ENCODE measurements around the gene GRIA3.

Gene GRIA3

GRCh38 chrX:123169247-123169901 lies 14.7 kb upstream of the GRIA3 start:
- H3K36me3 ChIP-seq, result no peaks in the 10 kb centered on the region
- H4K20me1 ChIP-seq, result no peaks in the 10 kb centered on the region
- H3K9ac ChIP-seq, result no peak overlapping the region
- no peak overlapping the region for H3K27ac ChIP-seq
- H3K4me2 ChIP-seq, result no peak overlapping the region
- H3K4me1 ChIP-seq, result peaks cover 0 to under 1% (median 0%) of the 10 kb centered on the region in 10 experiments; a peak in 1 of 20 replicates
- H3K4me3 ChIP-seq, result no peak overlapping the region
- H3K9me3 ChIP-seq (replicated peaks in 1 of 11), result peaks cover 0 to 4% (median 0%) of the 10 kb centered on the region in 11 experiments; a peak in 1 of 22 replicates
- peaks cover 84 to 100% (median 98%) of the 10 kb centered on the region in 11 experiments for H3K27me3 ChIP-seq
- no peak for TF ChIP-seq Cebpa-rat (IDR thresholded peaks at IDR 0.05)

GRCh38 chrX:123170546-123170945 lies 13.5 kb upstream of the GRIA3 start:
- Histone ChIP-seq H3K27me3 (peaks cover 83 to 100% (median 98%) of the 10 kb centered on the region in 11 experiments), H3K36me3 (no peaks in the 10 kb centered on the region), H3K4me2 (no peak overlapping the region), H3K4me1 (peaks cover 0 to 12% (median 8%) of the 10 kb centered on the region in 10 experiments; a peak in 16 of 20 replicates), H3K9me3 (replicated peaks in 1 of 11) (peaks cover 0 to 1% (median 0%) of the 10 kb centered on the region in 11 experiments; a peak in 1 of 22 replicates), H3K9ac (no peak overlapping the region), H3K27ac (no peak overlapping the region), H4K20me1 (no peaks in the 10 kb centered on the region), H3K4me3 (no peak overlapping the region)
- no peak for TF ChIP-seq Cebpa-rat (IDR thresholded peaks at IDR 0.05)

DNA sequence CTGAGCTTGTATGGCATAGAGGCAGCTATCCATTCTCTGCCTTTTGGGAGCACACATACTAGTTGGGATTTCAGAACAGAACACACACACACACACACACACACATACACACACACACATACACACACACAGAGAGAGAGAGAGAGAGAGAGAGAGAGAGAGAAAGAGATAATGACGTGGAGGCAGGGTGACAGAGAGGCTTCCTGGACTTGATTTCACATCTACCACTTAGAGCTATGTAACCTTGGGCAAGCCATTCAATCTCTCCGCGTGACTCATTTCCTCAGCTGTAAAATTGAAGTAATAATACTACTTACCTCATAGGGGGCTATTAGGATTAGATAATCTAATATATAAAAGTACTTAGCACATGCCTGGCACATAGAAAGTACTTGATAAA lies 12.3 kb upstream of the GRIA3 start:
- no peak overlapping the region for H3K9ac ChIP-seq
- no peak overlapping the region for H3K4me3 ChIP-seq
- H3K27ac ChIP-seq, result no peak overlapping the region
- H3K4me2 ChIP-seq, result no peak overlapping the region
- peaks cover 0 to 14% (median 8%) of the 10 kb centered on the region in 10 experiments; a peak in 16 of 20 replicates for H3K4me1 ChIP-seq
- H4K20me1 ChIP-seq, result no peaks in the 10 kb centered on the region
- no peaks in the 10 kb centered on the region for H3K9me3 ChIP-seq (replicated peaks in 1 of 11)
- H3K27me3 ChIP-seq, result peaks cover 83 to 100% (median 97%) of the 10 kb centered on the region in 11 experiments
- TF ChIP-seq Cebpa-rat (IDR thresholded peaks at IDR 0.05), result no peak
- no peaks in the 10 kb centered on the region for H3K36me3 ChIP-seq

- Histone ChIP-seq H4K20me1 (no peaks in the 10 kb centered on the region), H3K4me2 (no peak overlapping the region), H3K27ac (no peak overlapping the region), H3K4me1 (peaks cover 0 to 14% (median 8%) of the 10 kb centered on the region in 10 experiments; a peak in 16 of 20 replicates), H3K9ac (no peak overlapping the region), H3K27me3 (peaks cover 80 to 100% (median 97%) of the 10 kb centered on the region in 11 experiments), H3K4me3 (no peak overlapping the region), H3K9me3 (replicated peaks in 1 of 11) (peaks cover 0 to 5% (median 0%) of the 10 kb centered on the region in 11 experiments; a peak in 2 of 22 replicates), H3K36me3 (no peaks in the 10 kb centered on the region)
- TF ChIP-seq Cebpa-rat (IDR thresholded peaks at IDR 0.05), result no peak
Measured at GRCh38 chrX:123172869-123173268, 11.2 kb upstream of the GRIA3 start.

- Histone ChIP-seq H3K4me1 (peaks cover 0 to 14% (median 8%) of the 10 kb centered on the region in 10 experiments; a peak in 16 of 20 replicates), H3K4me3 (no peak overlapping the region), H3K27ac (no peak overlapping the region), H3K9ac (no peak overlapping the region), H4K20me1 (no peaks in the 10 kb centered on the region), H3K27me3 (peaks cover 70 to 100% (median 97%) of the 10 kb centered on the region in 11 experiments), H3K9me3 (replicated peaks in 1 of 11) (peaks cover 0 to 6% (median 0%) of the 10 kb centered on the region in 11 experiments; a peak in 2 of 22 replicates), H3K4me2 (no peak overlapping the region), H3K36me3 (no peaks in the 10 kb centered on the region)
- TF ChIP-seq Cebpa-rat (IDR thresholded peaks at IDR 0.05), result no peak
Measured at GRCh38 chrX:123173833-123174232, 10.2 kb upstream of the GRIA3 start.

DNA sequence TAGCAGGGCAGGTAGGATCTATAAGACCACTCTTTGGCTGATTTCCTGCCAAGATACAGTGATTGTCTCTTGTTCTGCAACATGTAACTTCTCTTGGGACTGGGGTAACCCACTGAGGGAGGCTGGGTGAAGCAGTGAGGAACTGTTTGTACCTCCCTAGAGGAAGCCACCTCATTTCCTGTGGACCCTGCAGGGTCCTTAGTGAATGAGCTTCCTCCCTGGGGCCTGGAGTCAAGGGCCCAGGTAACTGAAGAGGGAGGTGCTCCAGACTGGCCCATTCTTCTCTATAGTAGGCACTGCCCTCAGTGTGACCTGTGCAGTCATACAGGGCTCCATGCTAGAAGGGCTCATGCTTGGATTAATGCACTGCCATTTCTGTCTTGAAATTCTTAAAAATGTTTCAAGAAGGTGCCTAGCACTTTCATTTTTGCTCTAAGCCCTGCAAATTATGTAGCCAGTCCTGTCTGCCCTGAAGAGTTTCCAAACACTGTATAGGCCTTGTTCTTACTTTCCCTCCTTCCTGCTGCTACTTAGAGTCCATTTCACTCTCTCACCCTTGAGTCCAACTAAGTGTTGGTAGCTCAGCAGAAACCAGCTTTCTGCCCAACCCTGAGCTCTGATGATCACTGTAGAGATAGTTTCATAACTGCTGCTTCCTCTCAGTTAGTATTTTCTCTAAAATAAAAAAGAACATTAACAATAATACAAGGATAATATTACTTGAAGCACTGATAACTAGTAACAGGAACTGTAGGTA lies 8.5 kb upstream of the GRIA3 start:
- no peak overlapping the region for H3K27ac ChIP-seq

GRCh38 chrX:123181233-123181914 lies 2.7 kb upstream of the GRIA3 start:
- no peak overlapping the region for H3K4me3 ChIP-seq
- no peaks in the 10 kb centered on the region; a peak in 1 of 22 replicates for H4K20me1 ChIP-seq
- H3K4me1 ChIP-seq, result no peaks in the 10 kb centered on the region
- peaks cover 0 to 17% (median 0%) of the 10 kb centered on the region in 11 experiments; a peak in 2 of 22 replicates for H3K9me3 ChIP-seq (replicated peaks in 1 of 11)
- H3K27me3 ChIP-seq, result peaks cover 60 to 99% (median 97%) of the 10 kb centered on the region in 11 experiments
- no peak overlapping the region for H3K27ac ChIP-seq
- H3K9ac ChIP-seq, result no peak overlapping the region
- H3K36me3 ChIP-seq, result no peaks in the 10 kb centered on the region
- H3K4me2 ChIP-seq, result no peak overlapping the region
- no peak for TF ChIP-seq Cebpa-rat (IDR thresholded peaks at IDR 0.05)

More for the DNA sequence above, 8.5 kb upstream of the GRIA3 start:
- H3K9ac ChIP-seq, result no peak overlapping the region
- H3K4me2 ChIP-seq, result peak overlapping the region; percentile 13 to 54 (median 25); a peak in 15 of 22 replicates
- peaks cover 0 to 14% (median 8%) of the 10 kb centered on the region in 10 experiments; a peak in 16 of 20 replicates for H3K4me1 ChIP-seq
- H3K4me3 ChIP-seq, result no peak overlapping the region
- H3K27me3 ChIP-seq, result peaks cover 63 to 100% (median 97%) of the 10 kb centered on the region in 11 experiments
- TF ChIP-seq Cebpa-rat (IDR thresholded peaks at IDR 0.05), result no peak
- H3K36me3 ChIP-seq, result no peaks in the 10 kb centered on the region
- peaks cover 0 to 6% (median 0%) of the 10 kb centered on the region in 11 experiments; a peak in 2 of 22 replicates for H3K9me3 ChIP-seq (replicated peaks in 1 of 11)
- H4K20me1 ChIP-seq, result no peaks in the 10 kb centered on the region

DNA sequence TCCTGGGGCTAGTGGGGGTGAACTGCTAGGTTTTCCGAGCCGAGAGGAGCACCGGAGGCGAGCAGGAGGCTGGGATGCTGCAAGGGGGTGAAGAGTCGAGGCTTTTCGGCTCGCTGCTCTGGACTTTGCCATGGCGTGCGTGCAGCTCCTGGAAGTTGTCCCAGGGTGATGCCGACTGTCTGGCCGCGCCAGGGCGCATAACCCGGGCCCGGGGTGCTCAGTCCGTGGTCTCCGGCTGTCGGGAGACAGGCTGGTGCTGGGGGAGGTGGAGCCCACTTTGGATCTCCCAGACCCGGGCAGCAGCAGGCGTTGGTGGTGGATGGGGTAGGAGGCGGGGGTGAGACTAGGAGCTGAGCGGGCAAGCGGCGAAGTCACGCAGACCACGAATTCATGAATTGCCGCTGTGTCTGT lies 793 bp downstream of the GRIA3 start:
- H3K27me3 ChIP-seq, result peaks cover 81 to 100% (median 97%) of the 10 kb centered on the region in 11 experiments
- no peak overlapping the region for H3K27ac ChIP-seq
- H3K9me3 ChIP-seq (replicated peaks in 1 of 11), result 0 out of 22 replicates have a peak, but pooled peaks cover 0 to 12% (median 0%) of the 10 kb centered on the region in 11 experiments
- no peak overlapping the region for H3K4me3 ChIP-seq
- H3K9ac ChIP-seq, result no peak overlapping the region
- H3K4me2 ChIP-seq, result no peak overlapping the region
- H3K4me1 ChIP-seq, result no peaks in the 10 kb centered on the region
- H4K20me1 ChIP-seq, result no peaks in the 10 kb centered on the region; a peak in 1 of 22 replicates
- H3K36me3 ChIP-seq, result no peaks in the 10 kb centered on the region
- TF ChIP-seq Cebpa-rat (IDR thresholded peaks at IDR 0.05), result no peak

Data from BLaER1 treated with 17β-estradiol and CSF1 and Interleukin-3, amounts not matched to agents 10 nM and 100 nM (cell line).